Skeletal muscle satellite cell (primary cell): ENCODE measurements around the gene SLCO2A1. TPM values are rescaled to one million over a fixed set of nuclear protein-coding genes. Genes with fewer than 3 reads are reported as not detected.

Experiments
- H3K27me3 ChIP-seq: 2 replicates; pipeline ENCODE4 v1.7.0; 2013; ENCODE audit warnings: low read length; ENCODE audit not compliant: control insufficient read depth, insufficient read depth
- H3K36me3 ChIP-seq: 2 replicates; pipeline ENCODE4 v1.7.0; 2013; ENCODE audit warnings: mild to moderate bottlenecking, control low read depth, low read length; ENCODE audit not compliant: insufficient read depth
- H3K4me1 ChIP-seq: 2 replicates; pipeline ENCODE4 v1.7.0; 2013; ENCODE audit warnings: low read length; ENCODE audit not compliant: control insufficient read depth, insufficient read depth
- H3K4me2 ChIP-seq: 2 replicates; pipeline ENCODE4 v1.7.0; 2013; ENCODE audit warnings: mild to moderate bottlenecking, low read length
- H3K4me3 ChIP-seq: 2 replicates; pipeline ENCODE4 v1.7.0; 2013; ENCODE audit warnings: low read length
- H3K9ac ChIP-seq: 2 replicates; pipeline ENCODE4 v1.7.0; 2013; ENCODE audit warnings: mild to moderate bottlenecking, low read depth, low read length, moderate library complexity
- H3K9me3 ChIP-seq: replicated peaks from 2 replicates; pipeline ENCODE4 v1.7.0; 2013; ENCODE audit warnings: mild to moderate bottlenecking, control low read depth, low read length
- total RNA-seq: library from RNA; depleted of rRNA; stranded (reverse); fragments of >200 nt; gene quantifications from 2 replicates; pipeline ENCODE4 v1.2.3, GENCODE V29; 2012; rRNA removed

Gene SLCO2A1
- total RNA-seq: under 0.01 TPM in 1 of 2 replicates, not detected in the other

DNA sequence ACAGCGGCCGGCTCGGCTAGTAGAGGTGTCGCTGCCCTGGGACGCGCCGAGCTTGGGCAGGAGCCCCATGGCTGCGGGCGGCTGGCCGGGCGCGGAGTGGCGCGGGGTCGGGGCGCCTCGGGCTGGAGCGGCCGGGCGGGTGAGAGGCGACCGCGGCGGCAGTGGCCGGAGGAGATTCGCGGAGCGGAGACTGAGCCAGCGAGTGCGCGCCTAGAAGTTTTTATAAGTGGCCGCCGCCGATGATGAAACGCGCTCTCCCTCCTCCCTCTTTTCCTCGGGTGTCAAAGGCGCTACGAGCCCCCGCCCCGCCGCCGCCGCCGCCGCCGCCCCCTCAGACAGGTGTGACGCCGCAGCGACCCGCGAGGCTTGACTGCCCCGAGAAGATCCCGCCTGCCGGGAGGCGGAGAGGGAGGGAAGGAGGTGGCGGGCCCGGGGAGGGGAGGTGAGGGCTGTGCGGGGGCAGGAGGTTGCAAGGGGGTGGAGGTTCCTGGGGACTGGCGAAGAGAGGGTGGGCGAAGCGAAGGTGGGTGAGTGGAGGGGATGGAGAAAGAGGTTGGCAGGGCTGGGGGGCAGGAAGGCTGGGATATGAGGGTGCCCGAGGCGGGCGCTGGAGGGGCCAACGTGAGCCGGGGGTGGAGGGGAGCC lies at the start of gene SLCO2A1:
Gene SLCO2A1, minus strand, starts transcription at position 192 of the 645 bp plus-strand sequence. Its CDS starts 123 bp downstream, at position 69.
- no peaks in the 10 kb centered on the region for H3K36me3 ChIP-seq
- peak within 1 kb of the TSS; percentile 98 for H3K4me2 ChIP-seq
- no peaks in the 10 kb centered on the region for H3K9me3 ChIP-seq
- peak within 1 kb of the TSS; percentile 74 for H3K9ac ChIP-seq
- H3K27me3 ChIP-seq: peaks cover 16% of the 10 kb centered on the region
- H3K4me1 ChIP-seq: no peaks in the 10 kb centered on the region
- H3K4me3 ChIP-seq: peak within 1 kb of the TSS; percentile 78

GRCh38 chr3:134079111-134079547 lies 49.4 kb upstream of the SLCO2A1 start:
- Histone ChIP-seq H3K4me2 (no peak overlapping the region), H3K9me3 (no peaks in the 10 kb centered on the region), H3K36me3 (no peaks in the 10 kb centered on the region), H3K4me1 (peaks cover 16% of the 10 kb centered on the region), H3K27me3 (no peaks in the 10 kb centered on the region), H3K9ac (no peak overlapping the region), H3K4me3 (no peak overlapping the region)

DNA sequence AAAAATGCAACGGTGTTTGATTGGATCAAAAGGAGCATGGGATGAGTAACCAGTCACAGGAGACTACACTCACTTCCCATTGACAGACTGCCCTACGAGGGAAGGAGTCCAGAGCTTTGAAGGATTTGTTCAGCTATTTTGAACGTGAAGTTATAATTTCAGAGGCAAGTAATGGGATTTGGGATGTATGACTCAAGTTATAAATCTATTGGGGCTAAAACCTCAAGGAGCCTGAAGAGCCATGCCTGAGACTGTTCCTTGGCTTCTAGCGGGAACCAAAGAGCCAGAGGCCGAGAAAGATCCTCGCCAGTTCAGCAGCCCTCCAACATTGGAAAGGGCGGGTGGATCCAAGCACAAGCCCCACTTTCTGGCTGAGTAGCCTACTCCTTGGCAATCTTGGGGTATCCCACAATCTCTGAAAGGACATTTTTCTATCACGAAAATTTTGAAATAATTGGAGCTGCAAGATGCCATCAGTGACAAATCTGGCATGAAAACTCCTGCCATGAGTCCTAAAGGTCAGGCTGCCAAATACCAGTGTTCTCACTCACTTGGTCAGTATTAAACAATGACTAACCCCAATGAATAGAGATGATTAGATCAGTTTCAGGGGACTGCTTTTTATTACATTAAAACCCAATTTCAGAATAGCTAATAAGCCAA lies 48.6 kb upstream of the SLCO2A1 start:
- Histone ChIP-seq H3K4me3 (no peak overlapping the region), H3K36me3 (no peaks in the 10 kb centered on the region), H3K9me3 (no peaks in the 10 kb centered on the region), H3K4me2 (no peak overlapping the region), H3K4me1 (peaks cover 16% of the 10 kb centered on the region), H3K9ac (no peak overlapping the region), H3K27me3 (no peaks in the 10 kb centered on the region)

- H3K4me3 ChIP-seq: no peak overlapping the region
Measured at GRCh38 chr3:134077649-134078161, 48.0 kb upstream of the SLCO2A1 start.

DNA sequence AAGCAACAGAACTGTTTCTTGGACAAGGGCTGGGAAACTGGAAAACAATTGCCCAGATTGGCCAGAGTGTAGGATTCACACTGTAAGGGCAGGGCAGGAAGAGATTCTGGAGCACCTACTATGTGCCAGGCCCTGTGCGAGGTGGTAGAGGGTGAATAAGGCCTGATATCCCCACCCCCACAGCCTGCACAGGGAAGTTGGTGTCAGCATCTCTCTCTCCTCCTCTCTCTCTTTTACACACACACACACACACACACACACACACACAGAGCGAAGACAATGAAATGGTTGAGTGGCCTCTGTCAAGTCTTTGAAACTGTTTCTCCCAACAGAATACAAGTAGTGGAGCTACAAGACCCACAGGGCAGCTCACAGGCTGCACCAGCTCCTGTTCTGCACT lies 47.1 kb upstream of the SLCO2A1 start:
- Histone ChIP-seq H3K9ac (no peak overlapping the region), H3K36me3 (no peaks in the 10 kb centered on the region), H3K27me3 (no peaks in the 10 kb centered on the region)

More at GRCh38 chr3:134077649-134078161, 48.0 kb upstream of the SLCO2A1 start:
- no peak overlapping the region for H3K4me2 ChIP-seq
- H3K9me3 ChIP-seq: no peaks in the 10 kb centered on the region
- no peak overlapping the region for H3K9ac ChIP-seq
- no peaks in the 10 kb centered on the region for H3K27me3 ChIP-seq
- no peaks in the 10 kb centered on the region for H3K36me3 ChIP-seq
- H3K4me1 ChIP-seq: peaks cover 16% of the 10 kb centered on the region

GRCh38 chr3:134075846-134076245 lies 46.1 kb upstream of the SLCO2A1 start:
- Histone ChIP-seq H3K4me2 (no peak overlapping the region), H3K9me3 (no peaks in the 10 kb centered on the region), H3K4me3 (no peak overlapping the region), H3K9ac (no peak overlapping the region), H3K4me1 (peaks cover 22% of the 10 kb centered on the region), H3K36me3 (no peaks in the 10 kb centered on the region), H3K27me3 (no peaks in the 10 kb centered on the region)

More for the DNA sequence above, 47.1 kb upstream of the SLCO2A1 start:
- Histone ChIP-seq H3K4me1 (peaks cover 16% of the 10 kb centered on the region), H3K4me2 (no peak overlapping the region), H3K9me3 (no peaks in the 10 kb centered on the region), H3K4me3 (no peak overlapping the region)

GRCh38 chr3:134075568-134075825 lies 45.8 kb upstream of the SLCO2A1 start:
- H3K9me3 ChIP-seq: no peaks in the 10 kb centered on the region
- no peak overlapping the region for H3K4me3 ChIP-seq
- no peak overlapping the region for H3K9ac ChIP-seq
- no peak overlapping the region for H3K4me2 ChIP-seq
- H3K36me3 ChIP-seq: no peaks in the 10 kb centered on the region
- H3K27me3 ChIP-seq: no peaks in the 10 kb centered on the region
- H3K4me1 ChIP-seq: peaks cover 24% of the 10 kb centered on the region

GRCh38 chr3:134074790-134075567 lies 45.3 kb upstream of the SLCO2A1 start:
- H3K4me3 ChIP-seq: no peak overlapping the region
- H3K9ac ChIP-seq: no peak overlapping the region
- no peak overlapping the region for H3K4me2 ChIP-seq
- no peaks in the 10 kb centered on the region for H3K36me3 ChIP-seq
- H3K9me3 ChIP-seq: no peaks in the 10 kb centered on the region
- H3K4me1 ChIP-seq: peaks cover 24% of the 10 kb centered on the region
- H3K27me3 ChIP-seq: no peaks in the 10 kb centered on the region

DNA sequence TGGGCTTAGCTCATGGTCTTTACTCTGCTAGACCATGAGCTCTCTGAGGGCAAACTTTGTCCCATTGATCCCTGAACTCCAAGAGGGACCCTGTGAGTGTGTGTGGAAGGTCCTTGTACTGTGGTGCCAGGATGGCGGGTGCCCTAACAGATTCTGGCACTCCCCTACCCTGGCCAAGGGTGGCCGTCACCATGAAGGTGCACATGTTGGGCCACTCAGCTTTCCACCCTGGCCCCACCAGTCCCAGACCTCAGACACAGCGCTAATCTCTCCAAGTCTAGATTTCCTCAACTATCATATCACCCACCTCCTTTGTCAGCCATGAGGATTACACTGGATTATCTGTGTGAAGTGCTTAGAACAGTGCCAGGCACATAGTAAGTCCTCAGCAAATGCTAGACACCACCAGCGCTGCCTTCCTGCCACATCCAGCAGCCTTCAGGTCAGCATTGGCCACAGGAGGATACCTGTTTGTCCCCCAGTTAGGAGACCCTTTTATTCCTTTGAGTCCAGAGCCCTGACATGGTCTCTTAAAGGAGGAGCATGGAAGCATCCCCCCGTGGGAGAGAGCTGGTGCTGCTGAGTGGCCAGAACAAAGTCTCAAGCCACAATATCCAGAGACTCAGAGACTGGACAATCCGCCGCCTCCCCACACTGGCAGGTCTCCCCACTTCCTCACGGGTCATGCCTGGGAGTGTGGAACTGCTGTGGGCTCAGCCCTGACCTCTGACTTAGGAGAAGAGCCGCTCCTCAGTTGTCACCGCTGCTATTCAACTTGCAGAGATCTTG lies 44.5 kb upstream of the SLCO2A1 start:
- no peak overlapping the region for H3K9ac ChIP-seq
- H3K4me2 ChIP-seq: no peak overlapping the region
- H3K4me3 ChIP-seq: no peak overlapping the region
- no peaks in the 10 kb centered on the region for H3K27me3 ChIP-seq
- no peaks in the 10 kb centered on the region for H3K9me3 ChIP-seq
- H3K36me3 ChIP-seq: no peaks in the 10 kb centered on the region
- H3K4me1 ChIP-seq: peaks cover 24% of the 10 kb centered on the region

DNA sequence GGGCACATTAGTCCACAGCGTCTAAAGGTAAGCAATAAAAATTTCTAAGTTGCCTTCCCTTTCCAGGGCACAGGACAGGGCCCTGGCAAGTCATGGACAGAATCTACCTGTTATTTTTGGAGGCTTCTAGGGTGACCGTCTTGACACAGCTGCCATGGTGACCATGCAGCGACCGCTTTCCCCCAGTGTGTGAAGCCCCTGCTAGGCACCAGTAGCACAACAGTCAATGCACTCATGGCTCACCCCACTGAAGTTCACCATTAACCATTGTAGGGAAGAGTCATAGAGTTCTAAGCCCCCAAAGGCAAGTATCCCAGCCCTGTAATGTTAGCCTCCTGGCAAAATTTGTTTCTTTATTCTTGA lies 43.8 kb upstream of the SLCO2A1 start:
- no peak overlapping the region for H3K4me3 ChIP-seq
- H3K4me2 ChIP-seq: no peak overlapping the region
- no peaks in the 10 kb centered on the region for H3K36me3 ChIP-seq
- peaks cover 18% of the 10 kb centered on the region for H3K4me1 ChIP-seq
- H3K27me3 ChIP-seq: no peaks in the 10 kb centered on the region
- H3K9ac ChIP-seq: no peak overlapping the region
- no peaks in the 10 kb centered on the region for H3K9me3 ChIP-seq
